Measurements from ENCODE around the gene FEM1C.
A peak's percentile ranks its signal among the peaks of the same experiment; 100 is the strongest.

The FEM1C gene

GRCh38 chr5:115544436-115545350 lies at the start of gene FEM1C:
TSS of gene FEM1C (minus strand) at chr5:115544775. CDS start at chr5:115543493, 1,282 bp downstream.
- peak; percentile 97 for DNase-seq (ENCODE audit: low spot score)

GRCh38 chr5:115589043-115589442 lies 44.5 kb upstream of the FEM1C start:
- DNase-seq (ENCODE audit: low spot score) = no peak

- no peak for DNase-seq (ENCODE audit: low spot score)
Measured at GRCh38 chr5:115588640-115589039, 44.1 kb upstream of the FEM1C start.

GRCh38 chr5:115586525-115587146 lies 42.1 kb upstream of the FEM1C start:
- DNase-seq (ENCODE audit: low spot score) = no peak

GRCh38 chr5:115585265-115585664 lies 40.7 kb upstream of the FEM1C start:
- DNase-seq (ENCODE audit: low spot score) = no peak

GRCh38 chr5:115584501-115584900 lies 39.9 kb upstream of the FEM1C start:
- no peak for DNase-seq (ENCODE audit: low spot score)

- peak; percentile 73 for DNase-seq (ENCODE audit: low spot score)
Measured at GRCh38 chr5:115583474-115583873, 38.9 kb upstream of the FEM1C start.

GRCh38 chr5:115580941-115581340 lies 36.4 kb upstream of the FEM1C start:
- no peak for DNase-seq (ENCODE audit: low spot score)

GRCh38 chr5:115579747-115580173 lies 35.2 kb upstream of the FEM1C start:
- DNase-seq (ENCODE audit: low spot score) = no peak

- no peak for DNase-seq (ENCODE audit: low spot score)
Measured at GRCh38 chr5:115579216-115579615, 34.6 kb upstream of the FEM1C start.

- no peak for DNase-seq (ENCODE audit: low spot score)
Measured at GRCh38 chr5:115578657-115579056, 34.1 kb upstream of the FEM1C start.

- no peak for DNase-seq (ENCODE audit: low spot score)
Measured at GRCh38 chr5:115577741-115578140, 33.2 kb upstream of the FEM1C start.

- no peak for DNase-seq (ENCODE audit: low spot score)
Measured at GRCh38 chr5:115577329-115577728, 32.8 kb upstream of the FEM1C start.

- peak; percentile 39 for DNase-seq (ENCODE audit: low spot score)
Measured at GRCh38 chr5:115575167-115576070, 30.8 kb upstream of the FEM1C start.

- no peak for DNase-seq (ENCODE audit: low spot score)
Measured at GRCh38 chr5:115573133-115573532, 28.6 kb upstream of the FEM1C start.

- no peak for DNase-seq (ENCODE audit: low spot score)
Measured at GRCh38 chr5:115571441-115571878, 26.9 kb upstream of the FEM1C start.

GRCh38 chr5:115568668-115569067 lies 24.1 kb upstream of the FEM1C start:
- DNase-seq (ENCODE audit: low spot score) = no peak

GRCh38 chr5:115565233-115565632 lies 20.7 kb upstream of the FEM1C start:
- DNase-seq (ENCODE audit: low spot score) = no peak

GRCh38 chr5:115561176-115561575 lies 16.6 kb upstream of the FEM1C start:
- DNase-seq (ENCODE audit: low spot score) = no peak

- DNase-seq (ENCODE audit: low spot score) = peak; percentile 60
Measured at GRCh38 chr5:115559524-115559923, 14.9 kb upstream of the FEM1C start.

- no peak for DNase-seq (ENCODE audit: low spot score)
Measured at GRCh38 chr5:115558388-115558956, 13.9 kb upstream of the FEM1C start.

Data from AG08396 (cell line).